ENCODE data around the gene ALLC. TPM values are rescaled to one million over a fixed set of nuclear protein-coding genes. Genes with fewer than 3 reads are reported as not detected.

Gene ALLC
- total RNA-seq, 1 experiment from 2014 or later: not detected

GRCh38 chr2:3725458-3726250 is 67.7 kb downstream of the ALLC start:
- H3K4me3 Mint-ChIP-seq (ENCODE audit: unreplicated experiment): no peak overlapping the region
- ChIA-PET POLR2A (no interaction called here), CTCF (no interaction called here)
- no peak for TF ChIP-seq CTCF (IDR thresholded peaks at IDR 0.05; ENCODE audit: insufficient read depth in 1 of 2, low read depth in 1 of 2, low read length in 1 of 2, severe bottlenecking in 1 of 2, unreplicated experiment in 1 of 2)
- Histone ChIP-seq H3K27me3 (replicated peaks; ENCODE audit: control insufficient read depth, insufficient read depth, low read length) (0 out of 2 replicates have a peak, but pooled peaks cover 2% of the 10 kb centered on the region), H3K9me3 (no peaks in the 10 kb centered on the region), H3K36me3 (ENCODE audit: control insufficient read depth, insufficient read depth, low read length) (no peaks in the 10 kb centered on the region), H3K4me1 (no peaks in the 10 kb centered on the region), H3K4me3 (ENCODE audit: low read depth, low read length) (no peak overlapping the region)
- H3K36me3 Mint-ChIP-seq (ENCODE audit: insufficient read depth, unreplicated experiment): no peaks in the 10 kb centered on the region
- BruUV-seq (replicated peaks): no TSS peak
- DNase-seq: no peak
- no peaks in the 10 kb centered on the region for H3K4me1 Mint-ChIP-seq (ENCODE audit: low read depth, unreplicated experiment)
- H3K27me3 Mint-ChIP-seq (ENCODE audit: insufficient read depth, unreplicated experiment): peaks cover 39% of the 10 kb centered on the region
- H3K27ac Mint-ChIP-seq (ENCODE audit: unreplicated experiment): no peak overlapping the region
- intact Hi-C loops (cut with micrococcal nuclease; ENCODE audit: unreplicated experiment): loop anchor here (5.0 to 10.0 kb wide), 2 partner anchors 229 to 327 kb away; no protein-coding TSS in a partner anchor
- H3K9me3 Mint-ChIP-seq (ENCODE audit: unreplicated experiment): peaks cover 15% of the 10 kb centered on the region

GRCh38 chr2:3726511-3726910 is 68.5 kb downstream of the ALLC start:
- CTCF ChIA-PET: no interaction called here
- no peak overlapping the region for H3K4me3 Mint-ChIP-seq (ENCODE audit: unreplicated experiment)
- POLR2A ChIA-PET: no interaction called here
- H3K27ac Mint-ChIP-seq (ENCODE audit: unreplicated experiment): no peak overlapping the region
- intact Hi-C loops (cut with micrococcal nuclease; ENCODE audit: unreplicated experiment): loop anchor here (5.0 to 10.0 kb wide), 2 partner anchors 228 to 326 kb away; no protein-coding TSS in a partner anchor
- Histone ChIP-seq H3K4me3 (ENCODE audit: low read depth, low read length) (no peak overlapping the region), H3K36me3 (ENCODE audit: control insufficient read depth, insufficient read depth, low read length) (no peaks in the 10 kb centered on the region), H3K4me1 (no peaks in the 10 kb centered on the region), H3K27me3 (replicated peaks; ENCODE audit: control insufficient read depth, insufficient read depth, low read length) (0 out of 2 replicates have a peak, but pooled peaks cover 2% of the 10 kb centered on the region), H3K9me3 (no peaks in the 10 kb centered on the region)
- H3K27me3 Mint-ChIP-seq (ENCODE audit: insufficient read depth, unreplicated experiment): peaks cover 40% of the 10 kb centered on the region
- H3K4me1 Mint-ChIP-seq (ENCODE audit: low read depth, unreplicated experiment): no peaks in the 10 kb centered on the region
- no peak for TF ChIP-seq CTCF (IDR thresholded peaks at IDR 0.05; ENCODE audit: insufficient read depth in 1 of 2, low read depth in 1 of 2, low read length in 1 of 2, severe bottlenecking in 1 of 2, unreplicated experiment in 1 of 2)
- H3K36me3 Mint-ChIP-seq (ENCODE audit: insufficient read depth, unreplicated experiment): no peaks in the 10 kb centered on the region
- H3K9me3 Mint-ChIP-seq (ENCODE audit: unreplicated experiment): peaks cover 7% of the 10 kb centered on the region
- no TSS peak for BruUV-seq (replicated peaks)
- DNase-seq: no peak

- Mint-ChIP-seq H3K4me1 (ENCODE audit: low read depth, unreplicated experiment) (no peaks in the 10 kb centered on the region), H3K4me3 (ENCODE audit: unreplicated experiment) (no peak overlapping the region), H3K9me3 (ENCODE audit: unreplicated experiment) (no peaks in the 10 kb centered on the region), H3K27ac (ENCODE audit: unreplicated experiment) (no peak overlapping the region), H3K27me3 (ENCODE audit: insufficient read depth, unreplicated experiment) (peaks cover 42% of the 10 kb centered on the region), H3K36me3 (ENCODE audit: insufficient read depth, unreplicated experiment) (no peaks in the 10 kb centered on the region)
- no peak overlapping the region for H3K4me3 ChIP-seq (ENCODE audit: low read depth, low read length)
- TF ChIP-seq CTCF (IDR thresholded peaks at IDR 0.05; ENCODE audit: insufficient read depth in 1 of 2, low read depth in 1 of 2, low read length in 1 of 2, severe bottlenecking in 1 of 2, unreplicated experiment in 1 of 2): no peak
- H3K27me3 ChIP-seq (replicated peaks; ENCODE audit: control insufficient read depth, insufficient read depth, low read length): 0 out of 2 replicates have a peak, but pooled peaks cover 2% of the 10 kb centered on the region
- BruUV-seq (replicated peaks): no TSS peak
- no peaks in the 10 kb centered on the region for H3K36me3 ChIP-seq (ENCODE audit: control insufficient read depth, insufficient read depth, low read length)
- ChIA-PET POLR2A (no interaction called here), CTCF (interaction anchor here (0.6 to 3.3 kb wide), 9 partner anchors 11 to 529 kb away, joined by 3 to 27 read pairs (median 5); no protein-coding TSS in a partner anchor)
- intact Hi-C loops (cut with micrococcal nuclease; ENCODE audit: unreplicated experiment): loop anchor here (1.0 to 10.0 kb wide), 5 partner anchors 54 to 325 kb away; no protein-coding TSS in a partner anchor
- no peaks in the 10 kb centered on the region for H3K4me1 ChIP-seq
- DNase-seq: no peak
- H3K9me3 ChIP-seq: no peaks in the 10 kb centered on the region
Measured at GRCh38 chr2:3727397-3728045, 69.5 kb downstream of the ALLC start.

Data from Caco-2 (cell line).